NCI-H2227 (cell line): ENCODE data around the gene C1orf159.
"Not testable (repeated sequence)": the region's sequence is repeated elsewhere in the genome, so short reads cannot be mapped to it uniquely, and the experiment has no call there.

Experiments used
- DNase-seq: peaks from one replicate; lab custom pipeline; 2025; ENCODE audit not compliant: unreplicated experiment; lab: John Stamatoyannopoulos, UW

C1orf159 gene

DNA sequence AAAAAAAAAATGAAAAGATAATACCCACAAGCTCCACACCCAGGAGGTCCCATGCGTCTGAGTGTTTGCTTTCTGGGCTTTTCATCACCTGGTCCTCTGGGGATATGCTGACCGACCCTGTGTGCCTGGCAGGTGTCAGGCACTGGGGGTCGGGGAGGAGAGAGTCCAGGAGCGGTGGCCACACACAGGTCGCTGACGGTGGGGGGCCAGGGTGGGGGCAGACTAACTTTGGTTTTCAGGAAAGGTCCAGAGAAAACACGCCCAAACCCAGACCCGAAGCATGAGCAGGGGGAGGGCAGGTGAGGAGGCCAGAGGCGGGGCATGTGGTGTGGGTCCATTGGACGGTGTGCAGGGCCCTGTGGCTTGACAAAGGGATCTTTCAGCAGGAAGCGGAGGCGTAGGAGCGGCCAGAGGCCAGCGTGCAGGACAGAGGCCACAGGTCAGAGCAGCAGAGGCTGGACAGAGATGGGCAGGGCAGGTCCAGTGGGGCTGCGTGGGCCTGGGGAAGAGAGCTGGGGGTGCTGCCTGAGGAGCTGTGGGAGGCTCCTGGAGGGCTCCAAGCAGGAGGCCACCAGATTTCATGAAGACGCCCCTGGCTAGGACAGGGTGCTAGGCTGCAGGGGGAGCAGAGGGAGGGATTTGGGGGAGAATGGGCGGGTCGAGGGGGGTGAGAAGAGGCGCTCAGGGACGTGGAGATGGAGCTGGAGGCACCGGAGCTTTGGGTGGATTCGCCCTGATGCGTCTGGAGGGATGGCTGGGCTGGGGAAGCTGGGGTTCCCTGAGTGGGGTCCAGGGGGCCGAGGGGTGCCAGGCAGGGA is 57.6 kb downstream of the C1orf159 start:
- DNase-seq, result no peak

DNA sequence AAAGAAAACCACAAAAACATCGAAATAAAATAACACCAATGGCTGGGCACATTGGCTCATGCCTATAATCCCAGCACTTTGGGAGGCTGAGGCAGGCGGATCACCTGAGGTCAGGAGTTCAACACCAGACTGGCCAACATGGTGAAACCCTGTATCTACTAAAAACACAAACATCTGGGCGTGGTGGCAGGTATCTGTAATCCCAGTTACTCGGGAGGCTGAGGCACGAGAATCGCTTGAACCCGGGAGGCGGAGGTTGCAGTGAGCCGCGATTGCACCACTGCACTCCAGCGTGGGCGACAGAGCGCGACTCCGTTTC is 58.2 kb downstream of the C1orf159 start:
- not testable (repeated sequence) for DNase-seq

DNA sequence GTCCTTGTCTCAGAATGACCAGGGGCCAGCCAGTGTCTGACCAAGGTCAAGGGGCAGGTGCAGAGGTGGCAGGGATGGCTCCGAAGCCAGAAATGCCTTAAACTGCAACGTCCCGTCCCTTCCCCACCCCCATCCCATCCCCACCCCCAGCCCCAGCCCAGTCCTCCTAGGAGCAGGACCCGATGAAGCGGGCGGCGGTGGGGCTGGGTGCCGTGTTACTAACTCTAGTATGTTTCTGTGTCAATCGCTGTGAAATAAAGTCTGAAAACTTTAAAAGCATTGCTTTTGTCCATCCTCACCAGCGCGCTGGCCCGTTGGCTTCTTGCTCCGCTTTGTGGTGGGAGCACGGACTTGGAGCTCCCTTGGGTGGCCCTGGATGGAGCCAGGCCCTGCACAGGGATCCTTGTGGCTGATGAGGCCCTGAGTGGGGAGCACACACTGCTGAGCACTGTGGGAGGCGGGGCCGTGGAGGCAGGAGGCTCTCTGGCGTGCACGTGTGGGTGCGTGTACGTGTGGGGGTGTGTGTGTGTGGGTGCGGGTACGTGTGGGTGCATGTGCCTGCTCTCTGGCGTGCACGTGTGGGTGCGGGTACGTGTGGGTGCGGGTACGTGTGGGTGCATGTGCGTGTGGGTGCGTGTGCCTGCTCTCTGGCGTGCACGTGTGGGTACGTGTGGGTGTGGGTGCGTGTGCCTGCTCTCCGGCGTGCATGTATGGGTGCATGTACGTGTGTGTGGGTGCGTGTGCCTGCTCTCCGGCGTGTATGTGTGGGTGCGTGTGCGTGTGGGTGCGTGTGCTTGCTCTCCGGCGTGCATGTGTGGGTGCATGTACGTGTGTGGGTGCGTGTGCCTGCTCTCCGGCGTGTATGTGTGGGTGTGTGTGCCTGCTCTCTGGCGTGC is 59.8 kb downstream of the C1orf159 start:
- no peak for DNase-seq

DNA sequence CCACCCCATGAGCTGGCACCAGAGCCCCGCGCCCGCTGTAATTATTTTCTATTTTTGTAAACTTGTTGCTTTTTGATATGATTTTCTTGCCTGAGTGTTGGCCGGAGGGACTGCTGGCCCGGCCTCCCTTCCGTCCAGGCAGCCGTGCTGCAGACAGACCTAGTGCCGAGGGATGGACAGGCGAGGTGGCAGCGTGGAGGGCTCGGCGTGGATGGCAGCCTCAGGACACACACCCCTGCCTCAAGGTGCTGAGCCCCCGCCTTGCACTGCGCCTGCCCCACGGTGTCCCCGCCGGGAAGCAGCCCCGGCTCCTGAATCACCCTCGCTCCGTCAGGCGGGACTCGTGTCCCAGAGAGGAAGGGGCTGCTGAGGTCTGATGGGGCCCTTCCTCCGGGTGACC is 60.9 kb downstream of the C1orf159 start:
- DNase-seq, result no peak

GRCh38 chr1:1054099-1054700 is 61.7 kb downstream of the C1orf159 start:
- DNase-seq, result no peak

DNA sequence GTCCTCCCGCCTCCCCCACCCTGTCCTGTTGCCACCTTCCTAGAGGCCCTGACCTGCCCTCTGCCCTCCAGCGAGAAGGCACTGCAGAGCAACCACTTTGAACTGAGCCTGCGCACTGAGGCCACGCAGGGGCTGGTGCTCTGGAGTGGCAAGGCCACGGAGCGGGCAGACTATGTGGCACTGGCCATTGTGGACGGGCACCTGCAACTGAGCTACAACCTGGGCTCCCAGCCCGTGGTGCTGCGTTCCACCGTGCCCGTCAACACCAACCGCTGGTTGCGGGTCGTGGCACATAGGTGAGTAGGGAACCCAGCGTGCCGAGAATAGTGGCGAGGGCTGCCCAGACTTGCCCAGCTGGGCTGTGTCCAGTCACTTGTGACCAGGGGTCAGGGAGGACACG is 62.2 kb downstream of the C1orf159 start:
- no peak for DNase-seq

- DNase-seq, result no peak
Observed at GRCh38 chr1:1053022-1053421, 62.9 kb downstream of the C1orf159 start.

- DNase-seq, result no peak
Observed at GRCh38 chr1:1052003-1052840, 63.7 kb downstream of the C1orf159 start.

DNA sequence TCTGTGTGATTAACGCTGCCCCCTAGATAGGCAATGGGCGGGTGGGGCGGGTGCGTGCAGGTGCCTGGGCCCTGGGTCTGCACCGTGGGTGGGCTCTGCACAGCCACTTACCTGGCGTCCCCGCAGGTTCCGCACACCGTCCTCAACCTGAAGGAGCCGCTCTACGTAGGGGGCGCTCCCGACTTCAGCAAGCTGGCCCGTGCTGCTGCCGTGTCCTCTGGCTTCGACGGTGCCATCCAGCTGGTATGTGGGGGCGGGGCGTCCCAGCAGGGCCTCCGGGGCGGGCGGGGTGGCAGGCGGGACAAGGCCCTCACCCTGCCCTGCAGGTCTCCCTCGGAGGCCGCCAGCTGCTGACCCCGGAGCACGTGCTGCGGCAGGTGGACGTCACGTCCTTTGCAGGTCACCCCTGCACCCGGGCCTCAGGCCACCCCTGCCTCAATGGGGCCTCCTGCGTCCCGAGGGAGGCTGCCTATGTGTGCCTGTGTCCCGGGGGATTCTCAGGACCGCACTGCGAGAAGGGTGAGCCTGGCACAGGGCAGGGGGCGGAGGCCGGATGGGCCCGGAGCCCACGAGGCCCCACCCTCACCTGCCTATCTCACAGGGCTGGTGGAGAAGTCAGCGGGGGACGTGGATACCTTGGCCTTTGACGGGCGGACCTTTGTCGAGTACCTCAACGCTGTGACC is 64.6 kb downstream of the C1orf159 start:
- DNase-seq, result no peak

- DNase-seq, result no peak
Observed at GRCh38 chr1:1050577-1051052, 65.3 kb downstream of the C1orf159 start.

DNA sequence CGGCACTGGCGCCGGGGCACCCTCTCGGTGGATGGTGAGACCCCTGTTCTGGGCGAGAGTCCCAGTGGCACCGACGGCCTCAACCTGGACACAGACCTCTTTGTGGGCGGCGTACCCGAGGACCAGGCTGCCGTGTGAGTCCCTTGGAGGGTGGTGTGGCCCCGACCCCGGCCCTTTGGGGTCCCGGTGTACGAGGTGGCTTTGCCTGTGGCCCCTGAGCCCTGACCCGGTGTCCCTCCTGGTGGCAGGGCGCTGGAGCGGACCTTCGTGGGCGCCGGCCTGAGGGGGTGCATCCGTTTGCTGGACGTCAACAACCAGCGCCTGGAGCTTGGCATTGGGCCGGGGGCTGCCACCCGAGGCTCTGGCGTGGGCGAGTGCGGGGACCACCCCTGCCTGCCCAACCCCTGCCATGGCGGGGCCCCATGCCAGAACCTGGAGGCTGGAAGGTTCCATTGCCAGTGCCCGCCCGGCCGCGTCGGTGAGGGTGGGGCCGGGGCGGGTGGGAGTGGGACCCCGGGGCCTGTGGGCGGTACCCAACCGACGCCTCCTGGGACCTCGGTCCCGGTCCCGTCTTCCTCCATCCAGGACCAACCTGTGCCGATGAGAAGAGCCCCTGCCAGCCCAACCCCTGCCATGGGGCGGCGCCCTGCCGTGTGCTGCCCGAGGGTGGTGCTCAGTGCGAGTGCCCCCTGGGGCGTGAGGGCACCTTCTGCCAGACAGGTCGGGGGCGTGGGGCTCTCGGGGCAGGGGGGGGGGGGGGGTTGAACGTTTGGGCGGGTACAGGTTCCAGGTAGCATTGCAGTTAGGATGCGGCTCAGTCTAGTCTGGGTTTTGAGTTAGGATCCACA is 66.3 kb downstream of the C1orf159 start:
- no peak for DNase-seq

GRCh38 chr1:1048765-1049164 is 67.1 kb downstream of the C1orf159 start:
- DNase-seq, result no peak

DNA sequence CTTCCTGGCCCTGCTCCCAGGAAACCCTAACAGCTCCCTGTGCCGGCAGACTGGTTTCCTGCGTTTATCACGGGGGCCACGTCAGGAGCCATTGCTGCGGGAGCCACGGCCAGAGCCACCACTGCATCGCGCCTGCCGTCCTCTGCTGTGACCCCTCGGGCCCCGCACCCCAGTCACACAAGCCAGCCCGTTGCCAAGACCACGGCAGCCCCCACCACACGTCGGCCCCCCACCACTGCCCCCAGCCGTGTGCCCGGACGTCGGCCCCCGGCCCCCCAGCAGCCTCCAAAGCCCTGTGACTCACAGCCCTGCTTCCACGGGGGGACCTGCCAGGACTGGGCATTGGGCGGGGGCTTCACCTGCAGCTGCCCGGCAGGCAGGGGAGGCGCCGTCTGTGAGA is 67.9 kb downstream of the C1orf159 start:
- DNase-seq, result no peak

DNA sequence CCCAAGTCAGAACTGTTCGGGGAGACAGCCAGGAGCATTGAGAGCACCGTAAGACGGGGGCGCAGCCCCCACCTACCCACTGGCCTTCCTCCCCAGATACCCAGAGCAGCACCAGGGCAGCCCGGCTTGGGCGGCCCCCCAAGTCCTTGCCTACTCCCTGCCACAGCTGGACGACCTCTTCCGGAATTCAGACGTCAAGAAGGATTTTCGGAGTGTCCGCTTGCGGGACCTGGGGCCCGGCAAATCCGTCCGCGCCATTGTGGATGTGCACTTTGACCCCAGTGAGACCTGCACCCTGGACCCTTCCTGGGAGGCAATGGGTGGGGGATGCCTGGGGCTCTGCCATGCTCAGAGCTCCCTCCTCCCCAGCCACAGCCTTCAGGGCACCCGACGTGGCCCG is 68.5 kb downstream of the C1orf159 start:
- no peak for DNase-seq

GRCh38 chr1:1046767-1047166 is 69.1 kb downstream of the C1orf159 start:
- DNase-seq, result no peak

DNA sequence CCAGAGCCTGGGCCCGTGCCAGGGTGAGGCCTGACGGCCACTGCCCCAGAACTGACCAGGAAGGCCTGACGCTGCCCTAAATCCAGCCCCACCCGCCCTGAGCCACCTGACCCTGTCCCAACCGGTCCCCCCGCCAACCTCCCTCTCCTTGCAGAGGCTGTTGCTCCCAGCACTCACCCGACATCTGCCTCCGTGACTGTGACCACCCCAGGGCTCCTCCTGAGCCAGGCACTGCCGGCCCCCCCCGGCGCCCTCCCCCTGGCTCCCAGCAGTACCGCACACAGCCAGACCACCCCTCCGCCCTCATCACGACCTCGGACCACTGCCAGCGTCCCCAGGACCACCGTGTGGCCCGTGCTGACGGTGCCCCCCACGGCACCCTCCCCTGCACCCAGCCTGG is 69.6 kb downstream of the C1orf159 start:
- no peak for DNase-seq

- DNase-seq, result no peak
Observed at GRCh38 chr1:1045129-1045528, 70.8 kb downstream of the C1orf159 start.

DNA sequence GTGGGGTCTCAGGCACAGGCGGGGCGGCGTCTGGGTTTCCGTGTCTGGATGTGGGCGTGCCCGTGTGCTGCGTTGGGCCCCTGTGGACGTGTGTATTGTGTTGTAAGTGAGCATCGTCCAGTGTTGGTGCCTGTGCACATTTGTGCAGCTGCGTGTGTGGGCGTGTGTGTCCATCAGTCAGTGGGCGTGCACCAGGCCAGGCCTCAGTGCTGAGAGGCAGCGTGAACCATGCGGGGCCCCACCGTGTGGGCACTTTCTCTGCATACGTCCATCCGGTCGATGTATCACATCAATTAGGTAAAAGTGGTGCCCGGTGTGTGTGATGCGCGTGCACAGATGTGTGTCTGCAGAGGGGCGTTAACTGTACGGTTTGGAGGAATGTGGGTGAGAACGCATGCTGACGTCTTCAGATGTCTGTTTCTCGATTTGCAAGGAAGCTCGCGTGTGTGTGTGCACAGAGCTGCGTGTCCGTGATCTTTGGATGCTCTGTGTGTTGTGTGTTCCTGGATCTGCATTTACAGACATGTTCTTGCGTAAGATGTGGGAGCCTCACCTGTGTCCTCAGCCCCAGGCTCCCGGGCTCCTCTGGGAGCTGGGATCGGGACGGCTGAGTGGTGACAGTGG is 71.3 kb downstream of the C1orf159 start:
- DNase-seq, result no peak

- DNase-seq, result no peak
Observed at GRCh38 chr1:1043921-1044320, 72.0 kb downstream of the C1orf159 start.
